HG03060 (cell line): Measurements from ENCODE around the gene ZPR1.
"Not testable (repeated sequence)": the region's sequence is repeated elsewhere in the genome, so short reads cannot be mapped to it uniquely, and the experiment has no call there.

Experiments used
- ATAC-seq: cut with Tn5 transposase; IDR thresholded peaks from one replicate; pipeline ENCODE4 v1.9.1; 2021; ENCODE audit warnings: low read depth, moderate number of reproducible peaks; ENCODE audit not compliant: unreplicated experiment

The ZPR1 gene, protein sequence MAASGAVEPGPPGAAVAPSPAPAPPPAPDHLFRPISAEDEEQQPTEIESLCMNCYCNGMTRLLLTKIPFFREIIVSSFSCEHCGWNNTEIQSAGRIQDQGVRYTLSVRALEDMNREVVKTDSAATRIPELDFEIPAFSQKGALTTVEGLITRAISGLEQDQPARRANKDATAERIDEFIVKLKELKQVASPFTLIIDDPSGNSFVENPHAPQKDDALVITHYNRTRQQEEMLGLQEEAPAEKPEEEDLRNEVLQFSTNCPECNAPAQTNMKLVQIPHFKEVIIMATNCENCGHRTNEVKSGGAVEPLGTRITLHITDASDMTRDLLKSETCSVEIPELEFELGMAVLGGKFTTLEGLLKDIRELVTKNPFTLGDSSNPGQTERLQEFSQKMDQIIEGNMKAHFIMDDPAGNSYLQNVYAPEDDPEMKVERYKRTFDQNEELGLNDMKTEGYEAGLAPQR

DNA sequence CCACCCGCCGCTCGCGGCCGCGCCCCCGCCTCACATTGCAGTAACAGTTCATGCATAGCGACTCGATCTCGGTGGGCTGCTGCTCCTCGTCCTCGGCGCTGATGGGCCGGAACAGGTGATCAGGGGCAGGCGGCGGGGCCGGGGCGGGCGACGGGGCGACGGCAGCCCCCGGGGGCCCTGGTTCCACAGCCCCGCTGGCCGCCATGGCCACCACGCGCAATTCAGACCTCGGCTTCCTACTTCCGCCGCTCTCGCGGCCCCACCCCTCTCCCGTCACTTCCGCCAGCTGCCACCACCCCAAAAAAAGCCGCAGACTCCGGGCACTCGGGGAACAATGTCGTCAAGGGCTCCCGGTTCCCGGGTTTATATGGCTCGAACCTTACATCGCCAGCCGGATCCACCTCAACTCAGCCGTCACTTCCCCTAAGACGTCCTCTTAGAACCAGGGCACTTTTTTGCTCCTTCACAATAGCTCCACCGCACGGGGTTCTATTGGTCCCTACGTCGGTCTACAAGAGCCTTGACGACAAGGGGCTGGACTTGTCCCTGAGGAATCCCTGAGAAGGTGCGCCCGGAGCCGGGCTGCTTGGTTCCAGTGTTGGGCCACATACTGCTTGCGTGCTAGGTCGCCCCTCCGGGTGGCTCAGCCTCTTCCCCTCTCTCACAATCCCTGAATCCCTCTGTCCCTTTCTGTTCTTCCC is at the start of gene ZPR1:
Gene ZPR1 (minus strand): TSS at position 238 of the 701 bp plus-strand sequence. CDS start 33 bp downstream, at position 205.
- ATAC-seq = no peak

- ATAC-seq = no peak
Measured at GRCh38 chr11:116836632-116836991, 48.8 kb upstream of the ZPR1 start.

DNA sequence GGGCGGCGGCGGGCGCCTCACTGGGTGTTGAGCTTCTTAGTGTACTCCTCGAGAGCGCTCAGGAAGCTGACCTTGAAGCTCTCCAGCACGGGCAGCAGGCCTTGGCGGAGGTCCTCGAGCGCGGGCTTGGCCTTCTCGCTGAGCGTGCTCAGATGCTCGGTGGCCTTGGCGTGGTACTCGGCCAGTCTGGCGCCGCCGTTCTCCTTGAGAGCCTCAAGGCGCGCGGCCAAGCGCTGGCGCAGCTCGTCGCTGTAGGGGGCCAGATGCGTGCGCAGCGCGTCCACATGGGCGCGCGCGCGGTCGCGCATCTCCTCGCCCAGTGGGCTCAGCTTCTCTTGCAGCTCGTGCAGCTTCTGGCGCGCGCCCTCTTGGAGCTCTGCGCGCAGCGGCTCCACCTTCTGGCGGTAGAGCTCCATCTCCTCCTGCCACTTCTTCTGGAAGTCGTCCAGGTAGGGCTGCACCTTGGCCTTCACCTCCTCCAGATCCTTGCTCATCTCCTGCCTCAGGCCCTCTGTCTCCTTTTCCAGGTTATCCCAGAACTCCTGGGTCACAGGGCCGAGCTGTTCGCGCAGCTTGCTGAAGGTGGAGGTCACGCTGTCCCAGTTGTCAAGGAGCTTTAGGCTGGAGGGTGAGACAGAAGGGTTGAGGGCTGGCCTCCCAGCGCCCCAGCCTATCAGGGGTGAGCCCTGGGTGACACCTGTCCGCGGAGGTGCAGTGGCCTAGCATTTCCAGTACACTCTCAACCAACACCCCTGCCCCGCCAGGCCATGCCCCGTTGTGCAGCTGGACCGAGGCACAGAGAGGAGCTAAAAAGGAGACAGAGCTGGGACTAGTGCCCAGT is 48.2 kb upstream of the ZPR1 start:
- ATAC-seq = peak; percentile 48

DNA sequence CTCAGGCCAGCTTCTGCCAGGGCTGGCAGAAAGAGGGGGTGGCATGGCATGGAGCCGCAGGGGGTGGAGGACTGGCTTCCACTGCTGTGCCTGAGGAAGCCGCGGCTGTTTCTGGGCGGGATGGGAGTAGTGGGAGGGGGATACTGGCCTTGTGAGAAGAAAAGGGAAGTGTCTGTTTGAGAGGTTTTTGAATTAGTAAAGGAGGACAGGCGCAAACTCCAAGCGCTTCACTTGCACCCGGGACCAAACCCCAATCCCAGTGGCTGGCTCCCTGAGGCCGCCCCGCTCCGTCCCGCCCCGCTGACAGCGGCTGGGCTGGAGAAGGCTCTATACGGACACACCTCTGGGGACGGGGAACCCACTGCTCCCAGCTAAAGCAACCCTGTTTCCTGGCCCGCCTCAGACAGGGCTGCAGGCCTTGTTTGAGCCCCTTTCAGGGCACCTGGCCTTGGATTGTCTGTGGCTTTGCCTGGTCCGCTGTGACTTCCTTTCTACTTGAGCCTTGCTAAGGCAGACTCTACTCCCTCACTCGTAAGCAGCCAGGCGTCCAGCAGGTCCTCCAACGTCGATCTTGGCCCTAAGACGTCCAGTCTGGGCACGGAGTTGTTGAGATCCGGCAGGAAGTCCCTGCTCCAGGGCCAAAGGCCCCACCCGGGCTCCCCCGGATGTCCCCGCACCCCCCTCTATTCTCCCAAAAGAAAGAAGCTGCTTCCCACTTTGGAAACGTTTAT is 47.4 kb upstream of the ZPR1 start:
- no peak for ATAC-seq

- ATAC-seq = not testable (repeated sequence)
Measured at GRCh38 chr11:116834535-116835041, 46.8 kb upstream of the ZPR1 start.

DNA sequence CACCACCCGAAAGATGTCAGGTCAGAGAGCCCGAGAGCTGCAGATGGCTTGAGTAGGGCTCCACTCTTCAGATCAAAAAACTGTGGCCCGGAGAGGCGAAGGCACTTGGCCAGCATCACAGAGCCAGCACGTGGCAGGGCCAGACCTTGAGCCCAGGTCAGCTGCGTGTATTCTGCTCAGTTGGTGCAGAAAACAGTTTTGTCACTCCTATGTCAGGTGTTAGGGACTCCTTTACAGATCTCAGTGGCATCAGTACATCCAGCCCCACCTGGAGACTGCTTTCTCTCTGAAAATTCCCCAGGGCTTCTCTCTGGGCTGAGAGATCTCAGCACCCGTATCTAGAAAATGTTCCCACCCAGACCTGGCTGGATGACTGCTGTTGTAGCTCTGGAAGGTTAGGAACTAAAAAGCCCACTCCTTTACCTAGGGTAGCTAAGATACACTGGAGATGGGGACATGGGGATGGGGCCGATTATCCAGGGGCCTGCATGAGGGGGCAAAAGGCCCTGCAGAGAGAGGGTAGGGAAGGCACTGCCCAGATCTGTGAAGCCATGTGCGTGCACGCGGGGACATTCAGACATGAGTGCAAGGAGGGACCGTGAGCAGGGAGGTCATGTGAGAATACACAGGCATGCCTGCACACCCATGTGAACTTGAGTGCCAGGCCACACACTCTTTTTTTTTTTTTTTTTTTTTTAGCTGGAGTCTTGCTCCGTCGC is 46.2 kb upstream of the ZPR1 start:
- ATAC-seq = no peak

- no peak for ATAC-seq
Measured at GRCh38 chr11:116833491-116833815, 45.6 kb upstream of the ZPR1 start.

DNA sequence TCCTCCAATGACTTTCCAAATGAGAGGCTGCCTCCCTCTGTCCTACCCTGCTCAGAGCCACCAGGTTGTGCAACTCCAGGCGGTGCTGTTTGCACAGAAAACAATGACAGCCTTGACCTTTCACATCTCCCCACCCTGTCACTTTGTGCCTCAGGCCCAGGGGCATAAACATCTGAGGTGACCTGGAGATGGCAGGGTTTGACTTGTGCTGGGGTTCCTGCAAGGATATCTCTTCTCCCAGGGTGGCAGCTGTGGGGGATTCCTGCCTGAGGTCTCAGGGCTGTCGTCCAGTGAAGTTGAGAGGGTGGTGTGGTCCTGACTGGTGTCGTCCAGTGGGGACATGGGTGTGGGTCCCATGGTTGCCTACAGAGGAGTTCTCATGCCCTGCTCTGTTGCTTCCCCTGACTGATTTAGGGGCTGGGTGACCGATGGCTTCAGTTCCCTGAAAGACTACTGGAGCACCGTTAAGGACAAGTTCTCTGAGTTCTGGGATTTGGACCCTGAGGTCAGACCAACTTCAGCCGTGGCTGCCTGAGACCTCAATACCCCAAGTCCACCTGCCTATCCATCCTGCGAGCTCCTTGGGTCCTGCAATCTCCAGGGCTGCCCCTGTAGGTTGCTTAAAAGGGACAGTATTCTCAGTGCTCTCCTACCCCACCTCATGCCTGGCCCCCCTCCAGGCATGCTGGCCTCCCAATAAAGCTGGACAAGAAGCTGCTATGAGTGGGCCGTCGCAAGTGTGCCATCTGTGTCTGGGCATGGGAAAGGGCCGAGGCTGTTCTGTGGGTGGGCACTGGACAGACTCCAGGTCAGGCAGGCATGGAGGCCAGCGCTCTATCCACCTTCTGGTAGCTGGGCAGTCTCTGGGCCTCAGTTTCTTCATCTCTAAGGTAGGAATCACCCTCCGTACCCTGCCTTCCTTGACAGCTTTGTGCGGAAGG is 44.8 kb upstream of the ZPR1 start:
- no peak for ATAC-seq

DNA sequence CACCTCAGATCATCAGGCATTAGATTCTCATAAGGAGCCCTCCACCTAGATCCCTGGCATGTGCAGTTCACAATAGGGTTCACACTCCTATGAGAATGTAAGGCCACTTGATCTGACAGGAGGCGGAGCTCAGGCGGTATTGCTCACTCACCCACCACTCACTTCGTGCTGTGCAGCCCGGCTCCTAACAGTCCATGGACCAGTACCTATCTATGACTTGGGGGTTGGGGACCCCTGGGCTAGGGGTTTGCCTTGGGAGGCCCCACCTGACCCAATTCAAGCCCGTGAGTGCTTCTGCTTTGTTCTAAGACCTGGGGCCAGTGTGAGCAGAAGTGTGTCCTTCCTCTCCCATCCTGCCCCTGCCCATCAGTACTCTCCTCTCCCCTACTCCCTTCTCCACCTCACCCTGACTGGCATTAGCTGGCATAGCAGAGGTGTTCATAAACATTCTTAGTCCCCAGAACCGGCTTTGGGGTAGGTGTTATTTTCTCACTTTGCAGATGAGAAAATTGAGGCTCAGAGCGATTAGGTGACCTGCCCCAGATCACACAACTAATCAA is 44.0 kb upstream of the ZPR1 start:
- no peak for ATAC-seq

GRCh38 chr11:116830184-116830912 is 42.5 kb upstream of the ZPR1 start:
- no peak for ATAC-seq

GRCh38 chr11:116829525-116830183 is 41.8 kb upstream of the ZPR1 start, which contains the start of gene APOC3:
APOC3 (plus strand) TSS chr11:116829907; CDS start chr11:116830583, 676 bp downstream.
- ATAC-seq = no peak

GRCh38 chr11:116828632-116829524 is 41.1 kb upstream of the ZPR1 start:
- ATAC-seq = no peak

DNA sequence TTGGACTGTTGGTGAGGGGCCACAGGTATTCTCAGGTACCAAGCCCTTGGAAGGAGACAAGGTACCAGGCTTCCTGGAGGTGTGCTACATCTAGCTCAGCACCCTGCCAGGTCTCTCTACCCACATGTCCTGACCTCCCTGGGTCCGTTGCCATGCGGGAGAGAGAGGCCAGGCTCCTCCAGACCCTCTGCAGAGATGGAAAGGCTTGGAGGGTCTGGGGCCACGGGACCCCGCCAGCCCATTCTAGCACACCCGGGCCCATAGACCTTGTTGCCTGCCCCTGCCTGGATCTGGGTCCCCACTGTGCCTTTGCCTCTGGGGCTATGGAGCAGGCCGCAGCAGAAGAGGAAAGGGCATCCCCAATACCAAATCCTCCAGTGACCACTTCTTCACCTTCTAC is 39.6 kb upstream of the ZPR1 start:
- no peak for ATAC-seq

DNA sequence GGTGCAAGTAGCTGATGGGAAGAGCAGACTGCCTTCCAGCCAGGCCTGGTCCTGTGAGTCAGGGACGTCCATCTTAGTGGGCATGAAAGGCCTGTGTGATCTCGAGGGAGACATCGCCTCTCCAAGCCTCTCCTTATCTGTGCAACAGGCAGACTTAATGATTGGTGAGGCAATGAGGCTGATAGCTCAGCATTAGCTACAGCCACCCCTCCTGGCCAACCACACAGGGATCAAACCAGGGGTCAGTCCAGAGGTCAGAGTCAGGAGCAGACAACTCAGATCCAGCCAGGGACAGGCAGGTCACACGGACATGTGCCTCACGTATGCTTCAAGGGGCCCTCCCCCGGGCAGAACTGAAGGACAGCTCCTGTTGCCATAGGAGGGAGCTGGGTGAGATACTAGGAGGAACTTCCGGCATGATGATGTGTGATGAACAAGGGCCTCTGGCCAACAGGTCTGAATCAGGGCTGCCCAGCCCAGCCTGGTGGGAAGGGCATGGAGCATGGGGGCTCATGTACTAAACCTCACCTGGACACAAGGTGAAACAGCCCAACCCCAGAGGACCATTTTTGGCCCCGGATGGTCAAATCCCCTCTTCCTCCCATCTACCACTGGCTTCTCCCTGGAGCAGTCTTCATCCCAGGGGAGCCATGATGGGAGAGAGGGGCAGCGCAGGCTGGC is 39.1 kb upstream of the ZPR1 start:
- ATAC-seq = no peak
